ENCODE measurements around the gene CTH.

The CTH gene

GRCh38 chr1:70431317-70431716, 20.2 kb downstream of the CTH start:
- Histone ChIP-seq H2AFZ (ENCODE audit: low read length, unreplicated experiment) (no peak overlapping the region), H3K4me3 (ENCODE audit: low read depth, low read length) (no peak overlapping the region), H3K79me2 (ENCODE audit: control insufficient read depth, insufficient read depth, low read length, unreplicated experiment) (no peaks in the 10 kb centered on the region), H3K4me1 (ENCODE audit: control insufficient read depth, insufficient read depth, low read length, unreplicated experiment) (peaks cover 3% of the 10 kb centered on the region), H3K27me3 (ENCODE audit: insufficient read depth, low read length) (no peaks in the 10 kb centered on the region), H3K27ac (ENCODE audit: low read depth, low read length) (no peak overlapping the region), H3K36me3 (ENCODE audit: insufficient read depth, low read length) (no peaks in the 10 kb centered on the region)

GRCh38 chr1:70431874-70432273, 20.8 kb downstream of the CTH start:
- no peaks in the 10 kb centered on the region for H3K27me3 ChIP-seq (ENCODE audit: insufficient read depth, low read length)
- no peak overlapping the region for H2AFZ ChIP-seq (ENCODE audit: low read length, unreplicated experiment)
- no peaks in the 10 kb centered on the region for H3K36me3 ChIP-seq (ENCODE audit: insufficient read depth, low read length)
- H3K79me2 ChIP-seq (ENCODE audit: control insufficient read depth, insufficient read depth, low read length, unreplicated experiment) = no peaks in the 10 kb centered on the region
- no peak overlapping the region for H3K4me3 ChIP-seq (ENCODE audit: low read depth, low read length)
- no peak overlapping the region for H3K27ac ChIP-seq (ENCODE audit: low read depth, low read length)
- H3K4me1 ChIP-seq (ENCODE audit: control insufficient read depth, insufficient read depth, low read length, unreplicated experiment) = peaks cover 3% of the 10 kb centered on the region

GRCh38 chr1:70434253-70434859, 23.3 kb downstream of the CTH start:
- Histone ChIP-seq H3K4me1 (ENCODE audit: control insufficient read depth, insufficient read depth, low read length, unreplicated experiment) (no peaks in the 10 kb centered on the region), H3K27ac (ENCODE audit: low read depth, low read length) (no peak overlapping the region), H3K4me3 (ENCODE audit: low read depth, low read length) (no peak overlapping the region), H3K36me3 (ENCODE audit: insufficient read depth, low read length) (no peaks in the 10 kb centered on the region), H3K79me2 (ENCODE audit: control insufficient read depth, insufficient read depth, low read length, unreplicated experiment) (no peaks in the 10 kb centered on the region), H3K27me3 (ENCODE audit: insufficient read depth, low read length) (no peaks in the 10 kb centered on the region), H2AFZ (ENCODE audit: low read length, unreplicated experiment) (no peak overlapping the region)

GRCh38 chr1:70436622-70437251, 25.7 kb downstream of the CTH start:
- Histone ChIP-seq H3K27ac (ENCODE audit: low read depth, low read length) (no peak overlapping the region), H3K4me1 (ENCODE audit: control insufficient read depth, insufficient read depth, low read length, unreplicated experiment) (no peaks in the 10 kb centered on the region), H2AFZ (ENCODE audit: low read length, unreplicated experiment) (no peak overlapping the region), H3K4me3 (ENCODE audit: low read depth, low read length) (no peak overlapping the region), H3K27me3 (ENCODE audit: insufficient read depth, low read length) (no peaks in the 10 kb centered on the region), H3K36me3 (ENCODE audit: insufficient read depth, low read length) (no peaks in the 10 kb centered on the region), H3K79me2 (ENCODE audit: control insufficient read depth, insufficient read depth, low read length, unreplicated experiment) (no peaks in the 10 kb centered on the region)

- H3K79me2 ChIP-seq (ENCODE audit: control insufficient read depth, insufficient read depth, low read length, unreplicated experiment) = no peaks in the 10 kb centered on the region
- no peak overlapping the region for H2AFZ ChIP-seq (ENCODE audit: low read length, unreplicated experiment)
- H3K4me1 ChIP-seq (ENCODE audit: control insufficient read depth, insufficient read depth, low read length, unreplicated experiment) = no peaks in the 10 kb centered on the region
- no peak overlapping the region for H3K27ac ChIP-seq (ENCODE audit: low read depth, low read length)
- no peak overlapping the region for H3K4me3 ChIP-seq (ENCODE audit: low read depth, low read length)
- no peaks in the 10 kb centered on the region for H3K27me3 ChIP-seq (ENCODE audit: insufficient read depth, low read length)
- H3K36me3 ChIP-seq (ENCODE audit: insufficient read depth, low read length) = no peaks in the 10 kb centered on the region
These were observed 27.5 kb downstream of the CTH start for GRCh38 chr1:70438529-70438928.

GRCh38 chr1:70440642-70441391, 29.7 kb downstream of the CTH start:
- Histone ChIP-seq H3K4me3 (ENCODE audit: low read depth, low read length) (no peak overlapping the region), H2AFZ (ENCODE audit: low read length, unreplicated experiment) (no peak overlapping the region), H3K27me3 (ENCODE audit: insufficient read depth, low read length) (no peaks in the 10 kb centered on the region), H3K36me3 (ENCODE audit: insufficient read depth, low read length) (no peaks in the 10 kb centered on the region), H3K27ac (ENCODE audit: low read depth, low read length) (no peak overlapping the region), H3K4me1 (ENCODE audit: control insufficient read depth, insufficient read depth, low read length, unreplicated experiment) (no peaks in the 10 kb centered on the region), H3K79me2 (ENCODE audit: control insufficient read depth, insufficient read depth, low read length, unreplicated experiment) (no peaks in the 10 kb centered on the region)

GRCh38 chr1:70441392-70442035, 30.4 kb downstream of the CTH start:
- Histone ChIP-seq H3K4me1 (ENCODE audit: control insufficient read depth, insufficient read depth, low read length, unreplicated experiment) (no peaks in the 10 kb centered on the region), H3K27me3 (ENCODE audit: insufficient read depth, low read length) (no peaks in the 10 kb centered on the region), H3K36me3 (ENCODE audit: insufficient read depth, low read length) (no peaks in the 10 kb centered on the region), H2AFZ (ENCODE audit: low read length, unreplicated experiment) (no peak overlapping the region), H3K27ac (ENCODE audit: low read depth, low read length) (no peak overlapping the region), H3K79me2 (ENCODE audit: control insufficient read depth, insufficient read depth, low read length, unreplicated experiment) (no peaks in the 10 kb centered on the region), H3K4me3 (ENCODE audit: low read depth, low read length) (no peak overlapping the region)

- H3K4me3 ChIP-seq (ENCODE audit: low read depth, low read length) = no peak overlapping the region
- H3K36me3 ChIP-seq (ENCODE audit: insufficient read depth, low read length) = no peaks in the 10 kb centered on the region
- H3K27ac ChIP-seq (ENCODE audit: low read depth, low read length) = no peak overlapping the region
- H3K79me2 ChIP-seq (ENCODE audit: control insufficient read depth, insufficient read depth, low read length, unreplicated experiment) = no peaks in the 10 kb centered on the region
- H3K4me1 ChIP-seq (ENCODE audit: control insufficient read depth, insufficient read depth, low read length, unreplicated experiment) = no peaks in the 10 kb centered on the region
- H2AFZ ChIP-seq (ENCODE audit: low read length, unreplicated experiment) = no peak overlapping the region
- H3K27me3 ChIP-seq (ENCODE audit: insufficient read depth, low read length) = no peaks in the 10 kb centered on the region
These were observed 31.4 kb downstream of the CTH start for GRCh38 chr1:70442490-70442889.

GRCh38 chr1:70443739-70444138, 32.7 kb downstream of the CTH start:
- Histone ChIP-seq H3K27me3 (ENCODE audit: insufficient read depth, low read length) (no peaks in the 10 kb centered on the region), H3K36me3 (ENCODE audit: insufficient read depth, low read length) (no peaks in the 10 kb centered on the region), H3K27ac (ENCODE audit: low read depth, low read length) (no peak overlapping the region), H3K4me1 (ENCODE audit: control insufficient read depth, insufficient read depth, low read length, unreplicated experiment) (no peaks in the 10 kb centered on the region), H3K4me3 (ENCODE audit: low read depth, low read length) (no peak overlapping the region), H3K79me2 (ENCODE audit: control insufficient read depth, insufficient read depth, low read length, unreplicated experiment) (no peaks in the 10 kb centered on the region), H2AFZ (ENCODE audit: low read length, unreplicated experiment) (no peak overlapping the region)

- Histone ChIP-seq H3K4me1 (ENCODE audit: control insufficient read depth, insufficient read depth, low read length, unreplicated experiment) (no peaks in the 10 kb centered on the region), H3K79me2 (ENCODE audit: control insufficient read depth, insufficient read depth, low read length, unreplicated experiment) (no peaks in the 10 kb centered on the region), H3K27ac (ENCODE audit: low read depth, low read length) (no peak overlapping the region), H2AFZ (ENCODE audit: low read length, unreplicated experiment) (no peak overlapping the region), H3K36me3 (ENCODE audit: insufficient read depth, low read length) (no peaks in the 10 kb centered on the region), H3K27me3 (ENCODE audit: insufficient read depth, low read length) (no peaks in the 10 kb centered on the region), H3K4me3 (ENCODE audit: low read depth, low read length) (no peak overlapping the region)
These were observed 38.0 kb downstream of the CTH start for GRCh38 chr1:70449049-70449448.

Measured in ACC112 (cell line).